GM23338 (cell line): ENCODE data around the gene GRPR. TPM values are rescaled to one million over a fixed set of nuclear protein-coding genes. Genes with fewer than 3 reads are reported as not detected.

Experiments
- ATAC-seq: fragments of 200-7000 bp; cut with Tn5 transposase; 3 replicates; pipeline ENCODE4 v1.9.1; 2020
- DNase-seq: peaks from one replicate; pipeline ENCODE4 v3.0.0-alpha.2; 2015; ENCODE audit warnings: low spot score
- H2AFZ ChIP-seq: fragments of 200-600 bp; sonication (generic); 2 replicates; pipeline ENCODE4 v1.8.0; 2016; ENCODE audit warnings: antibody characterized with exemption, mild to moderate bottlenecking, moderate library complexity
- H3F3A ChIP-seq: fragments of 200-600 bp; sonication (generic); replicated peaks from 2 replicates; pipeline ENCODE4 v1.8.0; 2017; ENCODE audit warnings: antibody characterized with exemption, mixed run types, low read depth
- H3K27ac ChIP-seq: fragments of 200-600 bp; sonication (generic); 2 replicates; pipeline ENCODE4 v1.6.1; 2016; ENCODE audit warnings: low read depth
- H3K27me3 ChIP-seq: fragments of 200-600 bp; sonication (generic); 2 replicates; pipeline ENCODE4 v1.8.0; 2016; ENCODE audit warnings: mild to moderate bottlenecking, mixed run types, moderate library complexity; ENCODE audit not compliant: insufficient read depth
- H3K36me3 ChIP-seq: fragments of 200-600 bp; sonication (generic); 2 replicates; pipeline ENCODE4 v1.8.0; 2016; ENCODE audit warnings: mild to moderate bottlenecking; ENCODE audit not compliant: insufficient read depth
- H3K4me1 ChIP-seq: fragments of 200-600 bp; sonication (generic); 2 replicates; pipeline ENCODE4 v1.8.0; 2016; ENCODE audit warnings: mild to moderate bottlenecking, moderate library complexity; ENCODE audit not compliant: insufficient read depth
- H3K4me2 ChIP-seq: fragments of 200-600 bp; sonication (generic); 2 replicates; pipeline ENCODE4 v1.7.1; 2017; ENCODE audit warnings: mixed run types
- H3K4me3 ChIP-seq: fragments of 200-600 bp; sonication (generic); 2 replicates; pipeline ENCODE4 v1.6.1; 2016; ENCODE audit warnings: mixed run types
- H3K79me2 ChIP-seq: fragments of 200-600 bp; sonication (generic); replicated peaks from 2 replicates; pipeline ENCODE4 v1.8.0; 2017; ENCODE audit warnings: mild to moderate bottlenecking; ENCODE audit not compliant: insufficient read depth
- H3K9me2 ChIP-seq: fragments of 200-600 bp; sonication (generic); 2 replicates; pipeline ENCODE4 v1.8.0; 2017; ENCODE audit not compliant: insufficient read depth
- H4K20me1 ChIP-seq: fragments of 200-600 bp; sonication (generic); replicated peaks from 2 replicates; pipeline ENCODE4 v1.8.0; 2017; ENCODE audit warnings: mild to moderate bottlenecking; ENCODE audit not compliant: insufficient read depth
- H3K27ac Mint-ChIP-seq: 2 replicates; pipeline ENCODE4 v1.8.0; 2020; ENCODE audit warnings: inconsistent platforms, mild to moderate bottlenecking, moderate library complexity, mixed read lengths
- H3K27me3 Mint-ChIP-seq: 3 replicates; pipeline ENCODE4 v1.8.0; 2022; ENCODE audit warnings: low read depth, mild to moderate bottlenecking, moderate library complexity, mixed read lengths, inconsistent platforms; ENCODE audit not compliant: insufficient read depth, poor library complexity
- H3K36me3 Mint-ChIP-seq: 3 replicates; pipeline ENCODE4 v1.8.0; 2021; ENCODE audit warnings: low read depth, mild to moderate bottlenecking, inconsistent platforms, moderate library complexity, mixed read lengths
- H3K4me1 Mint-ChIP-seq: 3 replicates; pipeline ENCODE4 v1.8.0; 2020; ENCODE audit warnings: mild to moderate bottlenecking, inconsistent platforms, mixed read lengths
- H3K4me3 Mint-ChIP-seq: 3 replicates; pipeline ENCODE4 v1.8.0; 2021; ENCODE audit warnings: moderate library complexity, mild to moderate bottlenecking, inconsistent platforms, mixed read lengths
- H3K9me3 Mint-ChIP-seq: 3 replicates; pipeline ENCODE4 v1.8.0; 2020; ENCODE audit warnings: moderate library complexity, mild to moderate bottlenecking, inconsistent platforms, mixed read lengths
- CTCF ChIP-seq, 2 experiments: fragments of 200-600 bp in 1 of 2; sonication (generic) in 1 of 2; conservative IDR thresholded peaks; 2 replicates each; pipeline versions ENCODE4 v1.5.1 to v1.6.1; 2016 to 2017; ENCODE audit warnings: antibody characterized with exemption in 2 of 2, low read depth in 2 of 2, mild to moderate bottlenecking in 2 of 2, moderate library complexity in 1 of 2
- EZH2phosphoT487 ChIP-seq: fragments of 200-600 bp; sonication (generic); IDR thresholded peaks from one replicate; pipeline ENCODE4 v1.8.1; 2018; ENCODE audit warnings: antibody characterized with exemption; ENCODE audit not compliant: unreplicated experiment
- JUNB ChIP-seq: IDR thresholded peaks from one replicate; pipeline ENCODE4 v1.6.1; 2016; ENCODE audit warnings: antibody characterized with exemption; ENCODE audit not compliant: unreplicated experiment
- POLR2AphosphoS5 ChIP-seq: IDR thresholded peaks from 2 replicates; pipeline ENCODE4 v1.6.1; 2016; ENCODE audit warnings: antibody characterized with exemption, low read depth
- ZNF331 ChIP-seq: fragments of 250-450 bp; sonication (Bioruptor Pico); IDR thresholded peaks from 2 replicates; pipeline ENCODE4 v1.5.0; 2020; ENCODE audit warnings: low read depth, mild to moderate bottlenecking, moderate library complexity
- polyA plus RNA-seq: library from polyadenylated mRNA; unstranded; fragments of >200 nt; fragmentation: Nextera tagmentation; extraction: Ambion mirVana; gene quantifications from 2 replicates; pipeline ENCODE4 v1.2.1, GENCODE V29; 2016
- total RNA-seq: library from RNA; depleted of rRNA; stranded (reverse); fragments of >200 nt; shearing (Covaris generic); gene quantifications from 2 replicates; pipeline ENCODE4 v1.2.3, GENCODE V29; 2014
- TF ChIP-seq, protein P1 (sequence below): fragments of 250-450 bp; sonication (Bioruptor Pico); IDR thresholded peaks from 2 replicates; pipeline ENCODE4 v1.5.0; 2020; ENCODE audit warnings: mild to moderate bottlenecking, moderate library complexity
- TF ChIP-seq, protein P2 (sequence below): IDR thresholded peaks from 2 replicates; pipeline ENCODE4 v1.6.1; 2016; ENCODE audit warnings: antibody characterized with exemption
- TF ChIP-seq, protein P3 (sequence below): IDR thresholded peaks from one replicate; pipeline ENCODE4 v1.6.1; 2018; ENCODE audit warnings: antibody characterized with exemption; ENCODE audit not compliant: unreplicated experiment

GRPR gene
- total and polyA plus RNA-seq, 2 experiments from 2014 or later: 13.4 to 14.3 TPM

- TF ChIP-seq, protein P1, sequence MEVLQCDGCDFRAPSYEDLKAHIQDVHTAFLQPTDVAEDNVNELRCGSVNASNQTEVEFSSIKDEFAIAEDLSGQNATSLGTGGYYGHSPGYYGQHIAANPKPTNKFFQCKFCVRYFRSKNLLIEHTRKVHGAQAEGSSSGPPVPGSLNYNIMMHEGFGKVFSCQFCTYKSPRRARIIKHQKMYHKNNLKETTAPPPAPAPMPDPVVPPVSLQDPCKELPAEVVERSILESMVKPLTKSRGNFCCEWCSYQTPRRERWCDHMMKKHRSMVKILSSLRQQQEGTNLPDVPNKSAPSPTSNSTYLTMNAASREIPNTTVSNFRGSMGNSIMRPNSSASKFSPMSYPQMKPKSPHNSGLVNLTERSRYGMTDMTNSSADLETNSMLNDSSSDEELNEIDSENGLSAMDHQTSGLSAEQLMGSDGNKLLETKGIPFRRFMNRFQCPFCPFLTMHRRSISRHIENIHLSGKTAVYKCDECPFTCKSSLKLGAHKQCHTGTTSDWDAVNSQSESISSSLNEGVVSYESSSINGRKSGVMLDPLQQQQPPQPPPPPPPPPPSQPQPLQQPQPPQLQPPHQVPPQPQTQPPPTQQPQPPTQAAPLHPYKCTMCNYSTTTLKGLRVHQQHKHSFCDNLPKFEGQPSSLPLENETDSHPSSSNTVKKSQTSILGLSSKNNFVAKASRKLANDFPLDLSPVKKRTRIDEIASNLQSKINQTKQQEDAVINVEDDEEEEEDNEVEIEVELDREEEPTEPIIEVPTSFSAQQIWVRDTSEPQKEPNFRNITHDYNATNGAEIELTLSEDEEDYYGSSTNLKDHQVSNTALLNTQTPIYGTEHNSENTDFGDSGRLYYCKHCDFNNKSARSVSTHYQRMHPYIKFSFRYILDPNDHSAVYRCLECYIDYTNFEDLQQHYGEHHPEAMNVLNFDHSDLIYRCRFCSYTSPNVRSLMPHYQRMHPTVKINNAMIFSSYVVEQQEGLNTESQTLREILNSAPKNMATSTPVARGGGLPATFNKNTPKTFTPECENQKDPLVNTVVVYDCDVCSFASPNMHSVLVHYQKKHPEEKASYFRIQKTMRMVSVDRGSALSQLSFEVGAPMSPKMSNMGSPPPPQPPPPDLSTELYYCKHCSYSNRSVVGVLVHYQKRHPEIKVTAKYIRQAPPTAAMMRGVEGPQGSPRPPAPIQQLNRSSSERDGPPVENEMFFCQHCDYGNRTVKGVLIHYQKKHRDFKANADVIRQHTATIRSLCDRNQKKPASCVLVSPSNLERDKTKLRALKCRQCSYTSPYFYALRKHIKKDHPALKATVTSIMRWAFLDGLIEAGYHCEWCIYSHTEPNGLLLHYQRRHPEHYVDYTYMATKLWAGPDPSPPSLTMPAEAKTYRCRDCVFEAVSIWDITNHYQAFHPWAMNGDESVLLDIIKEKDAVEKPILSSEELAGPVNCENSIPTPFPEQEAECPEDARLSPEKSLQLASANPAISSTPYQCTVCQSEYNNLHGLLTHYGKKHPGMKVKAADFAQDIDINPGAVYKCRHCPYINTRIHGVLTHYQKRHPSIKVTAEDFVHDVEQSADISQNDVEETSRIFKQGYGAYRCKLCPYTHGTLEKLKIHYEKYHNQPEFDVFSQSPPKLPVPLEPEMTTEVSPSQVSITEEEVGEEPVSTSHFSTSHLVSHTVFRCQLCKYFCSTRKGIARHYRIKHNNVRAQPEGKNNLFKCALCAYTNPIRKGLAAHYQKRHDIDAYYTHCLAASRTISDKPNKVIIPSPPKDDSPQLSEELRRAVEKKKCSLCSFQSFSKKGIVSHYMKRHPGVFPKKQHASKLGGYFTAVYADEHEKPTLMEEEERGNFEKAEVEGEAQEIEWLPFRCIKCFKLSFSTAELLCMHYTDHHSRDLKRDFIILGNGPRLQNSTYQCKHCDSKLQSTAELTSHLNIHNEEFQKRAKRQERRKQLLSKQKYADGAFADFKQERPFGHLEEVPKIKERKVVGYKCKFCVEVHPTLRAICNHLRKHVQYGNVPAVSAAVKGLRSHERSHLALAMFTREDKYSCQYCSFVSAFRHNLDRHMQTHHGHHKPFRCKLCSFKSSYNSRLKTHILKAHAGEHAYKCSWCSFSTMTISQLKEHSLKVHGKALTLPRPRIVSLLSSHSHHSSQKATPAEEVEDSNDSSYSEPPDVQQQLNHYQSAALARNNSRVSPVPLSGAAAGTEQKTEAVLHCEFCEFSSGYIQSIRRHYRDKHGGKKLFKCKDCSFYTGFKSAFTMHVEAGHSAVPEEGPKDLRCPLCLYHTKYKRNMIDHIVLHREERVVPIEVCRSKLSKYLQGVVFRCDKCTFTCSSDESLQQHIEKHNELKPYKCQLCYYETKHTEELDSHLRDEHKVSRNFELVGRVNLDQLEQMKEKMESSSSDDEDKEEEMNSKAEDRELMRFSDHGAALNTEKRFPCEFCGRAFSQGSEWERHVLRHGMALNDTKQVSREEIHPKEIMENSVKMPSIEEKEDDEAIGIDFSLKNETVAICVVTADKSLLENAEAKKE (CRISPR knock-in tag): no peak
- TF ChIP-seq, protein P2, sequence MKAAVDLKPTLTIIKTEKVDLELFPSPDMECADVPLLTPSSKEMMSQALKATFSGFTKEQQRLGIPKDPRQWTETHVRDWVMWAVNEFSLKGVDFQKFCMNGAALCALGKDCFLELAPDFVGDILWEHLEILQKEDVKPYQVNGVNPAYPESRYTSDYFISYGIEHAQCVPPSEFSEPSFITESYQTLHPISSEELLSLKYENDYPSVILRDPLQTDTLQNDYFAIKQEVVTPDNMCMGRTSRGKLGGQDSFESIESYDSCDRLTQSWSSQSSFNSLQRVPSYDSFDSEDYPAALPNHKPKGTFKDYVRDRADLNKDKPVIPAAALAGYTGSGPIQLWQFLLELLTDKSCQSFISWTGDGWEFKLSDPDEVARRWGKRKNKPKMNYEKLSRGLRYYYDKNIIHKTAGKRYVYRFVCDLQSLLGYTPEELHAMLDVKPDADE: no peak
- no peak for TF ChIP-seq CTCF (conservative IDR thresholded peaks at IDR 0.05; ENCODE audit: low read depth in 2 of 2)
- TF ChIP-seq EZH2phosphoT487: no peak
- no peak for TF ChIP-seq POLR2AphosphoS5
- no peak for TF ChIP-seq ZNF331 (CRISPR knock-in tag)
- TF ChIP-seq JUNB: no peak
Measured at GRCh38 chrX:16188687-16189086, 65.3 kb downstream of the GRPR start (continued).

- Histone ChIP-seq H2AFZ (no peak overlapping the region), H3K36me3 (no peaks in the 10 kb centered on the region), H4K20me1 (no peaks in the 10 kb centered on the region), H3K4me3 (no peak overlapping the region), H3K4me2 (no peak overlapping the region), H3K9me2 (no peaks in the 10 kb centered on the region), H3K27me3 (no peaks in the 10 kb centered on the region), H3F3A (no peaks in the 10 kb centered on the region), H3K79me2 (no peaks in the 10 kb centered on the region), H3K27ac (no peak overlapping the region), H3K4me1 (peaks cover 8% of the 10 kb centered on the region)
- ATAC-seq (no peak), DNase-seq (no peak)
- Mint-ChIP-seq H3K9me3 (no peaks in the 10 kb centered on the region), H3K4me3 (no peak overlapping the region), H3K27me3 (no peaks in the 10 kb centered on the region), H3K4me1 (peaks cover 16% of the 10 kb centered on the region), H3K27ac (no peak overlapping the region), H3K36me3 (no peaks in the 10 kb centered on the region)
- TF ChIP-seq EZH2phosphoT487: no peak
- TF ChIP-seq, protein P3, sequence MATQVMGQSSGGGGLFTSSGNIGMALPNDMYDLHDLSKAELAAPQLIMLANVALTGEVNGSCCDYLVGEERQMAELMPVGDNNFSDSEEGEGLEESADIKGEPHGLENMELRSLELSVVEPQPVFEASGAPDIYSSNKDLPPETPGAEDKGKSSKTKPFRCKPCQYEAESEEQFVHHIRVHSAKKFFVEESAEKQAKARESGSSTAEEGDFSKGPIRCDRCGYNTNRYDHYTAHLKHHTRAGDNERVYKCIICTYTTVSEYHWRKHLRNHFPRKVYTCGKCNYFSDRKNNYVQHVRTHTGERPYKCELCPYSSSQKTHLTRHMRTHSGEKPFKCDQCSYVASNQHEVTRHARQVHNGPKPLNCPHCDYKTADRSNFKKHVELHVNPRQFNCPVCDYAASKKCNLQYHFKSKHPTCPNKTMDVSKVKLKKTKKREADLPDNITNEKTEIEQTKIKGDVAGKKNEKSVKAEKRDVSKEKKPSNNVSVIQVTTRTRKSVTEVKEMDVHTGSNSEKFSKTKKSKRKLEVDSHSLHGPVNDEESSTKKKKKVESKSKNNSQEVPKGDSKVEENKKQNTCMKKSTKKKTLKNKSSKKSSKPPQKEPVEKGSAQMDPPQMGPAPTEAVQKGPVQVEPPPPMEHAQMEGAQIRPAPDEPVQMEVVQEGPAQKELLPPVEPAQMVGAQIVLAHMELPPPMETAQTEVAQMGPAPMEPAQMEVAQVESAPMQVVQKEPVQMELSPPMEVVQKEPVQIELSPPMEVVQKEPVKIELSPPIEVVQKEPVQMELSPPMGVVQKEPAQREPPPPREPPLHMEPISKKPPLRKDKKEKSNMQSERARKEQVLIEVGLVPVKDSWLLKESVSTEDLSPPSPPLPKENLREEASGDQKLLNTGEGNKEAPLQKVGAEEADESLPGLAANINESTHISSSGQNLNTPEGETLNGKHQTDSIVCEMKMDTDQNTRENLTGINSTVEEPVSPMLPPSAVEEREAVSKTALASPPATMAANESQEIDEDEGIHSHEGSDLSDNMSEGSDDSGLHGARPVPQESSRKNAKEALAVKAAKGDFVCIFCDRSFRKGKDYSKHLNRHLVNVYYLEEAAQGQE: no peak
- TF ChIP-seq, protein P2: no peak
- TF ChIP-seq CTCF (conservative IDR thresholded peaks at IDR 0.05; ENCODE audit: low read depth in 2 of 2): no peak
Measured at GRCh38 chrX:16191605-16192004, 68.2 kb downstream of the GRPR start.
